Chondrocyte (in vitro differentiated cells): Measurements from ENCODE around the gene KCTD17. TPM values are rescaled to one million over a fixed set of nuclear protein-coding genes. Genes with fewer than 3 reads are reported as not detected.

Experiments used
- DNase-seq: peaks from one replicate; pipeline ENCODE4 v3.0.0; 2021; ENCODE audit warnings: mixed read lengths, low spot score
- H3K27ac Mint-ChIP-seq: one replicate; pipeline ENCODE4 v1.8.0; 2021; ENCODE audit warnings: mild to moderate bottlenecking, moderate library complexity, mixed read lengths; ENCODE audit not compliant: unreplicated experiment
- H3K27me3 Mint-ChIP-seq: 2 replicates; pipeline ENCODE4 v1.8.0; 2021; ENCODE audit warnings: low read depth, mixed read lengths
- H3K36me3 Mint-ChIP-seq: 2 replicates; pipeline ENCODE4 v1.8.0; 2021; ENCODE audit warnings: low read depth, mixed read lengths
- H3K4me1 Mint-ChIP-seq: 2 replicates; pipeline ENCODE4 v1.8.0; 2021; ENCODE audit warnings: low read depth, mild to moderate bottlenecking, mixed read lengths
- H3K4me3 Mint-ChIP-seq: one replicate; pipeline ENCODE4 v1.8.0; 2021; ENCODE audit warnings: mild to moderate bottlenecking, moderate library complexity, mixed read lengths; ENCODE audit not compliant: unreplicated experiment
- H3K9me3 Mint-ChIP-seq: 2 replicates; pipeline ENCODE4 v1.8.0; 2021; ENCODE audit warnings: low read depth, mixed read lengths
- CTCF ChIP-seq: fragments of 200-600 bp; sonication (generic); IDR thresholded peaks from 2 replicates; pipeline ENCODE4 v1.5.0; 2021; ENCODE audit warnings: antibody characterized with exemption, mild to moderate bottlenecking, moderate library complexity
- total RNA-seq: library from RNA; stranded (reverse); gene quantifications from 3 replicates; pipeline ENCODE4 v1.2.1, GENCODE V29; 2021

The KCTD17 gene
- total RNA-seq, 1 donor from 2014 or later, result 33.0 TPM

DNA sequence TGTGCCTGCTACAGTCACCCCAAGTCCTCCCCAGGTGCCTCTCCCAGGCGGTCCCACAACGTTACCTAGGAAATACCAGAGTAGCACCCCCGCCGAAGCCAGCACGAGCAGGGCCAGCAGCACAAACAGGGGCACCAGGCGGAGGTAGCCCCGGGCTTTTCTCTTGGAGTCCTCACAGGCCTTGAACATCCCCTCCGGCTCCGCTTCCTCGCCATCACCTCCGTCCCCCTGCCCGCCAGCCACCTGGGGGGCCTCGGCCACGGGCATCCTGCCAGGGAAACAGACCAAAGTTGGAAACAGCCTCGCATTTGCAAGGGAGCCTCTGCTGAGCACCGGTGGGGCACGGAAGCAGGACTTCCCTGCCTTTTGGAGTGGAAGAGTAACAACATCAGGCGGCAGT is 51.6 kb downstream of the KCTD17 start:
- Mint-ChIP-seq H3K4me1 (no peaks in the 10 kb centered on the region), H3K27ac (no peak overlapping the region), H3K27me3 (peaks cover 41% of the 10 kb centered on the region), H3K9me3 (no peaks in the 10 kb centered on the region), H3K4me3 (no peak overlapping the region), H3K36me3 (no peaks in the 10 kb centered on the region)
- DNase-seq, result no peak
- TF ChIP-seq CTCF, result no peak

- no peak for TF ChIP-seq CTCF
- no peak for DNase-seq
- no peaks in the 10 kb centered on the region for H3K36me3 Mint-ChIP-seq
- no peaks in the 10 kb centered on the region for H3K9me3 Mint-ChIP-seq
- no peaks in the 10 kb centered on the region for H3K4me1 Mint-ChIP-seq
- no peak overlapping the region for H3K4me3 Mint-ChIP-seq
- H3K27me3 Mint-ChIP-seq, result peaks cover 34% of the 10 kb centered on the region
- H3K27ac Mint-ChIP-seq, result no peak overlapping the region
Observed at GRCh38 chr22:37103656-37104452, 52.3 kb downstream of the KCTD17 start.

DNA sequence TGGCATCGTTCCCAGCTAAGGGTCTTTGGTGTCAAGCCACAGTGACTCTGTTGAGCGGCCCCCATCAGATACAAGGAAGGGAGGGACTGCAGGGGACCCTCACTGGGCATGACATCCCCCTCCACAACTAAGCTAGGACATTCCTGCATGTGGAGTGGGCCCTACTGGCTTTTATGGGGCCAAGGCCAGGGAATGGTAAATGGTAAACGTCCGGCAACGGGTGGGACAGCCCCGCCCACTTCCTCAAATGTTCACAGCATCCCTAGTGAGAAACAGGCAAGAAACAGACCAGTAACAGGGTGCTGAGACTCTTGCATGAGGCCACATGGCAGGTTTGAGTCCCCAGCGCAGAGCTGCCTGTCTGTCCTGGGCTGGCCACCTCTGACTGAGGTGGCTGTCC is 53.6 kb downstream of the KCTD17 start:
- H3K27me3 Mint-ChIP-seq, result peaks cover 27% of the 10 kb centered on the region

DNA sequence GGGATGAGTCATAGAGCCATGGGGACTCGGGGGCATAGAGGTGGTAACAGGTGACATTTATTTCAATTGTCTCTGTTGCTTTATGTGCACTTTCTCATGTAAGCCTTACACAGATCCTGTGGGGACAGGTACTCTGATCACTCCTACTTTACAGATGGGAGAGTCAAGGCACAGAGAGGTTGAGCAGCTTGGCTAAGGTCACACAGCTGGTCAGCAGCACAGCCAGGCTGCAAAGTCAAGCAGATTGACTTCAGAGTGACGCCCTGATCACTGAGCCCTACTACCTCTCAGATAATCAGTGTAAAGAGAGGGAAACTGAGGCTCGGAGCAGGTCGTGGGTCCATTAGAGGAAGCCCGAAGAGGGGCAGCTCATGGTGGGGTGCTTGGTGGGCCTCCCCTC is 54.4 kb downstream of the KCTD17 start:
- Mint-ChIP-seq H3K27ac (no peak overlapping the region), H3K27me3 (peaks cover 24% of the 10 kb centered on the region), H3K36me3 (no peaks in the 10 kb centered on the region), H3K4me3 (no peak overlapping the region), H3K9me3 (no peaks in the 10 kb centered on the region), H3K4me1 (no peaks in the 10 kb centered on the region)
- no peak for TF ChIP-seq CTCF
- no peak for DNase-seq

More for the DNA sequence above, 53.6 kb downstream of the KCTD17 start:
- H3K36me3 Mint-ChIP-seq, result no peaks in the 10 kb centered on the region
- H3K9me3 Mint-ChIP-seq, result no peaks in the 10 kb centered on the region
- TF ChIP-seq CTCF, result no peak
- H3K4me1 Mint-ChIP-seq, result no peaks in the 10 kb centered on the region
- H3K27ac Mint-ChIP-seq, result no peak overlapping the region
- no peak overlapping the region for H3K4me3 Mint-ChIP-seq
- no peak for DNase-seq

DNA sequence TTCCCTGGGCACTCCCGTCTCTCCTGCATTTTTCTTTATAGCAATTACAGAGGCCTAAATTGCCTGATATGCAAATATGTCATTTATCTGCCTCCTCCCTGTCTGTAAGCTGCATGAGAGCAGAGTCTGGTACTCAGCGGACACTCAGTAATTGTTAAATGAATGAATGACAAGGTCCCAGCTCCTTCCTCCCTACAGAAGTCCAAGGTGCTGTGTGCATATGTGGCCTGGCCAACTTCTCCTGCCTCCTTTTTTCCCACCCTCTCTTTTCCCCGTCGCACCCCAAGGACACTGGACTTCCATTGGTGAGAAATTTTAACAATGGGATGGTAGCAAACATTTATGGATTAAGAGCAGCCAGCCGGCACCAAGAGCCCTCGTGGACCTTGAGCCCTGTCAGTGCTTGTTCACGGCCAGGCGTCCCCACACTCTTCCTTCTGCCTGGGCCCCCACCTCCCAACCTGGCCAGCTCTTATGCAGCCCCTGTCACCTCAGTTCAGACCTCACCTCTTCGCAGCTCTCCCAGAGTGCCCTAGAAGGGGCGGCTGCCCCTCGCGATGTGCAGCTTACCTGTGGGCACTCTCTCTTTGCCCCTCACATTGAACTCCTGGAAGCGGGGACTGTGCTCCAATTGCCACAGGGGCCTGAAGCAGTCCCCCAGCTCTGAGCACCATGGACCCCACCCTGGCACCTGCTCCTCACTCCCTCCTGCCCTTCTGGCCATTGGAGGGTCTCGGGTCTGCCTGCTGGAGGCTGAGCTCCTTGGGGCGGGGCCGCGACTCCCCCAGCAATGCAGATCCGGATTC is 56.5 kb downstream of the KCTD17 start:
- DNase-seq, result no peak
- Mint-ChIP-seq H3K9me3 (no peaks in the 10 kb centered on the region), H3K36me3 (no peaks in the 10 kb centered on the region), H3K4me1 (no peaks in the 10 kb centered on the region), H3K27me3 (peaks cover 30% of the 10 kb centered on the region), H3K4me3 (no peak overlapping the region), H3K27ac (no peak overlapping the region)
- no peak for TF ChIP-seq CTCF
